Measurements from ENCODE around the gene KIRREL3.

The KIRREL3 gene

DNA sequence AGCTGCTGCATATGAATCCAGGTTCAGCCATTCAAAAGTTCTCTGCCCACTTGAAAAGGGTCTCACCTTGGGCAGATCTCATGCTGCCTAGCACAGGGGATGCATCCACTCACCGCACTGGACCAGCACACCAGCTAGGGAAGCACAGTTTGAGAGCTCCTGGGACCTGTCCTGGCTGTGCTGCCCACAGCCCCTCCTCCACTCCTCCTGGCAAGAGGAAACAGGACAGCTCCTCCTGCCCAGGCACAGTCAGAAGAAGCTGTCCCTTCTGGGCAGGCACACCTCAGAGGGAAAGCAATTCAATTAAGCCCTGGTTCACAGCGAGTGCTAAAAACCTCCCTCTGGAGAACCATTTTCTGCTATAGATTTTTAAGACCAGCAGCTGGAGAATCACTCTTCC, 498.4 kb downstream of the KIRREL3 start:
- TF ChIP-seq, protein P1, sequence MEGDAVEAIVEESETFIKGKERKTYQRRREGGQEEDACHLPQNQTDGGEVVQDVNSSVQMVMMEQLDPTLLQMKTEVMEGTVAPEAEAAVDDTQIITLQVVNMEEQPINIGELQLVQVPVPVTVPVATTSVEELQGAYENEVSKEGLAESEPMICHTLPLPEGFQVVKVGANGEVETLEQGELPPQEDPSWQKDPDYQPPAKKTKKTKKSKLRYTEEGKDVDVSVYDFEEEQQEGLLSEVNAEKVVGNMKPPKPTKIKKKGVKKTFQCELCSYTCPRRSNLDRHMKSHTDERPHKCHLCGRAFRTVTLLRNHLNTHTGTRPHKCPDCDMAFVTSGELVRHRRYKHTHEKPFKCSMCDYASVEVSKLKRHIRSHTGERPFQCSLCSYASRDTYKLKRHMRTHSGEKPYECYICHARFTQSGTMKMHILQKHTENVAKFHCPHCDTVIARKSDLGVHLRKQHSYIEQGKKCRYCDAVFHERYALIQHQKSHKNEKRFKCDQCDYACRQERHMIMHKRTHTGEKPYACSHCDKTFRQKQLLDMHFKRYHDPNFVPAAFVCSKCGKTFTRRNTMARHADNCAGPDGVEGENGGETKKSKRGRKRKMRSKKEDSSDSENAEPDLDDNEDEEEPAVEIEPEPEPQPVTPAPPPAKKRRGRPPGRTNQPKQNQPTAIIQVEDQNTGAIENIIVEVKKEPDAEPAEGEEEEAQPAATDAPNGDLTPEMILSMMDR (IDR thresholded peaks at IDR 0.05; ENCODE audit: low read depth, low read length) = no peak
- TF ChIP-seq EZH2phosphoT487 (IDR thresholded peaks at IDR 0.05; ENCODE audit: low read depth) = no peak
- Histone ChIP-seq H3K9ac (ENCODE audit: low read length) (no peak overlapping the region), H3K4me1 (ENCODE audit: low read length) (no peaks in the 10 kb centered on the region)

GRCh38 chr11:126501641-126502040, 498.9 kb downstream of the KIRREL3 start:
- TF ChIP-seq EZH2phosphoT487 (IDR thresholded peaks at IDR 0.05; ENCODE audit: low read depth) = no peak
- TF ChIP-seq, protein P1 (IDR thresholded peaks at IDR 0.05; ENCODE audit: low read depth, low read length) = no peak
- Histone ChIP-seq H3K4me1 (ENCODE audit: low read length) (no peaks in the 10 kb centered on the region), H3K4me2 (ENCODE audit: low read length) (no peak overlapping the region), H3K4me3 (ENCODE audit: low read length) (no peak overlapping the region), H4K20me1 (ENCODE audit: insufficient read depth, low read length) (no peaks in the 10 kb centered on the region), H2AFZ (ENCODE audit: low read depth, low read length) (no peak overlapping the region), H3K27me3 (ENCODE audit: low read depth, low read length) (peaks cover 42% of the 10 kb centered on the region), H3K27ac (ENCODE audit: low read length) (no peak overlapping the region), H3K79me2 (ENCODE audit: low read length) (no peaks in the 10 kb centered on the region), H3K36me3 (replicated peaks; ENCODE audit: low read depth, low read length) (no peaks in the 10 kb centered on the region), H3K9ac (ENCODE audit: low read length) (no peak overlapping the region), H3K9me3 (ENCODE audit: insufficient read depth, low read length) (no peaks in the 10 kb centered on the region)

More for the DNA sequence above, 498.4 kb downstream of the KIRREL3 start:
- H4K20me1 ChIP-seq (ENCODE audit: insufficient read depth, low read length) = no peaks in the 10 kb centered on the region
- H3K9me3 ChIP-seq (ENCODE audit: insufficient read depth, low read length) = no peaks in the 10 kb centered on the region
- no peak overlapping the region for H3K4me2 ChIP-seq (ENCODE audit: low read length)
- H3K27ac ChIP-seq (ENCODE audit: low read length) = no peak overlapping the region
- peaks cover 44% of the 10 kb centered on the region for H3K27me3 ChIP-seq (ENCODE audit: low read depth, low read length)
- no peaks in the 10 kb centered on the region for H3K36me3 ChIP-seq (replicated peaks; ENCODE audit: low read depth, low read length)
- H2AFZ ChIP-seq (ENCODE audit: low read depth, low read length) = no peak overlapping the region
- no peaks in the 10 kb centered on the region for H3K79me2 ChIP-seq (ENCODE audit: low read length)
- H3K4me3 ChIP-seq (ENCODE audit: low read length) = no peak overlapping the region

- H3K79me2 ChIP-seq (ENCODE audit: low read length) = no peaks in the 10 kb centered on the region
- H3K4me1 ChIP-seq (ENCODE audit: low read length) = no peaks in the 10 kb centered on the region
Observed at GRCh38 chr11:126500981-126501380, 499.6 kb downstream of the KIRREL3 start.

GRCh38 chr11:126499131-126499752, 501.3 kb downstream of the KIRREL3 start:
- H3K4me3 ChIP-seq (ENCODE audit: low read length) = no peak overlapping the region
- H3K9ac ChIP-seq (ENCODE audit: low read length) = no peak overlapping the region
- H3K27ac ChIP-seq (ENCODE audit: low read length) = no peak overlapping the region
- no peaks in the 10 kb centered on the region for H4K20me1 ChIP-seq (ENCODE audit: insufficient read depth, low read length)
- H2AFZ ChIP-seq (ENCODE audit: low read depth, low read length) = no peak overlapping the region
- H3K9me3 ChIP-seq (ENCODE audit: insufficient read depth, low read length) = no peaks in the 10 kb centered on the region
- peaks cover 24% of the 10 kb centered on the region for H3K27me3 ChIP-seq (ENCODE audit: low read depth, low read length)
- no peaks in the 10 kb centered on the region for H3K36me3 ChIP-seq (replicated peaks; ENCODE audit: low read depth, low read length)
- H3K4me2 ChIP-seq (ENCODE audit: low read length) = 0 out of 2 replicates have a peak overlapping the region, but pooled peaks have one; percentile 14
- H3K79me2 ChIP-seq (ENCODE audit: low read length) = no peaks in the 10 kb centered on the region
- H3K4me1 ChIP-seq (ENCODE audit: low read length) = no peaks in the 10 kb centered on the region
- no peak for TF ChIP-seq EZH2phosphoT487 (IDR thresholded peaks at IDR 0.05; ENCODE audit: low read depth)
- TF ChIP-seq, protein P1 (IDR thresholded peaks at IDR 0.05; ENCODE audit: low read depth, low read length) = no peak

More at GRCh38 chr11:126500981-126501380, 499.6 kb downstream of the KIRREL3 start:
- no peak overlapping the region for H3K27ac ChIP-seq (ENCODE audit: low read length)
- no peaks in the 10 kb centered on the region for H3K36me3 ChIP-seq (replicated peaks; ENCODE audit: low read depth, low read length)
- H3K27me3 ChIP-seq (ENCODE audit: low read depth, low read length) = peaks cover 36% of the 10 kb centered on the region
- no peak overlapping the region for H3K9ac ChIP-seq (ENCODE audit: low read length)
- no peak overlapping the region for H3K4me2 ChIP-seq (ENCODE audit: low read length)
- no peaks in the 10 kb centered on the region for H3K9me3 ChIP-seq (ENCODE audit: insufficient read depth, low read length)
- H3K4me3 ChIP-seq (ENCODE audit: low read length) = no peak overlapping the region
- H2AFZ ChIP-seq (ENCODE audit: low read depth, low read length) = no peak overlapping the region
- TF ChIP-seq EZH2phosphoT487 (IDR thresholded peaks at IDR 0.05; ENCODE audit: low read depth) = no peak
- TF ChIP-seq, protein P1 (IDR thresholded peaks at IDR 0.05; ENCODE audit: low read depth, low read length) = no peak
- no peaks in the 10 kb centered on the region for H4K20me1 ChIP-seq (ENCODE audit: insufficient read depth, low read length)
